GM23248 (cell line): ENCODE results near the gene DENND1C.

Experiments
- EZH2 ChIP-seq: fragments of 200-600 bp; sonication (generic); IDR thresholded peaks from 2 replicates; pipeline ENCODE4 v1.6.1; 2018; ENCODE audit warnings: antibody characterized with exemption, mild to moderate bottlenecking; ENCODE audit not compliant: insufficient read depth, poor library complexity, severe bottlenecking
- EZH2phosphoT487 ChIP-seq: fragments of 200-600 bp; sonication (generic); IDR thresholded peaks from 2 replicates; pipeline ENCODE4 v1.6.1; 2018; ENCODE audit warnings: antibody characterized with exemption, moderate library complexity, mild to moderate bottlenecking, low read depth; ENCODE audit not compliant: insufficient read depth

GRCh38 chr19:6489278-6490061 is 7.9 kb upstream of the DENND1C start:
- TF ChIP-seq EZH2phosphoT487 (no peak), EZH2 (no peak)
